Measurements from ENCODE around the gene NFX1.
A peak's percentile ranks its signal among the peaks of the same experiment; 100 is the strongest.

The NFX1 gene

GRCh38 chr9:33290247-33291030 is at the start of gene NFX1:
TSS of gene NFX1 (plus strand) at chr9:33290516. CDS start at chr9:33290573, 57 bp downstream.
- peak; percentile 98 for DNase-seq

DNA sequence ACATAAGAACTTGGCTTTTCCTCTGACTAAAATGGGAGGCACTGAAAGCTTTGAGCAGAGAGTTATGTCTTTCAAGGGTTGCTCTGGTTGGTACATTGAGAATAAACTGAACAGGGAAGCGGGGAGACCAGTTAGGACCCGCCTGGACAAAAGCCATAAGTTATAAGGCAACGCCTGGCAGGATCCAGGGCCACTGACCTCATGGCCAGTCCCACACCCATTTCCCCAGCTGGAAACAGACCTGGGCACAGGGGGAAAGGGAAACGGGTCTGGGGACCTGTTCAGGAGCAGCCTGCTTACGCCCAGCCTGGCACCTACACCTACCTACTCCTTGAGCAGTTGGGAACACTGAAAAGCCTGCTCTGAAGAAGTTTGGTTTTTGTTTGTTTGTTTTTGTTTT is 49.0 kb upstream of the NFX1 start:
- no peak for DNase-seq

DNA sequence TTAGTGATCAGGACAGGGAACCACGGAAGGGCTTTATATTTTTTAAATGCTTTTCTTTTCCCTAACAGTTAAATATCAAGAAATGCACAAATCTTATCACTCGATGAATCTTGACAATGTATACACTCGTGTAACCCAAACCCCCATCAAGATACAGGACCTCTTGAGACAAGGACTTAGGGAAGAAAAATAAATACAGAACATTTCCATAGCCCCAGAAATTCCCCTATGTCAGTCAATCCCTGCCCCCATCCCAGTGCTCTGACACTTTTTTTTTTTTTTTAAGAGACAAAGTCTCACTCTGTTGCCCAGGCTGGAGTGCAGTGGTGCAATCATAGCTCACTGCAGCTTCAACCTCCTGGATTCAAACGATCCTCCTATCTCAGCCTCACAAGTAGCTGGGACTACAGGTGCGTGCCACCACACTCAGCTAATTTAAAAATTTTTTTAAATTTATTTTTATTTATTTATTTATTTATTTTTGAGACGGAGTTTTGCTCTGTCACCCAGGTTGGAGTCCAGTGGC is 47.6 kb upstream of the NFX1 start:
- no peak for DNase-seq

- DNase-seq = no peak
Observed at GRCh38 chr9:33244137-33244784, 46.1 kb upstream of the NFX1 start.

- DNase-seq = no peak
Observed at GRCh38 chr9:33245341-33245740, 45.0 kb upstream of the NFX1 start.

DNA sequence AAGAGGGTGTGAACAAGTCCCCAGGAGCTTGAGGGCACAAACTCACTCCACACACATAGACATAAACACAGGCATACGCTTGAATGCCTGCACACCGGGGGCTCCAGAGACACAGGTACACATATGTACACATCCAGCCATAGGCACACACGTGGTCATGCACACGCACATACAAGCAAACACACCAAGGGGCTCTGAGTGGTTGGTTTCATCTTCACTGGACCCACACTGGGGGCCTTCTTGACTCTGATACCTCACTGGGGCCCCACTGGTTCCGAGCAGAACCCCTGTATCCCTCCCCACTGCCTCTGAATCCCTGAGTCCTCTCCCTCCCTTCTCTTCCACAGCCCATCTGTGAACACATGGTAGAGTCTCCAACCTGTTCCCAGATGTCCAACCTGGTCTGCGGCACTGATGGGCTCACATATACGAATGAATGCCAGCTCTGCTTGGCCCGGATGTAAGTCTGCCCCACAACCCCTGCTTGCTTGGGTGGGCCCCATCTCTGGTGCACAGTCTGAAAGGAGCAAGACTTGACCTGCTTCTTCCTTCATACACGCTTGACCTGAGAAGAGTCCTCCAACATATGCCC is 44.0 kb upstream of the NFX1 start:
- DNase-seq = no peak

DNA sequence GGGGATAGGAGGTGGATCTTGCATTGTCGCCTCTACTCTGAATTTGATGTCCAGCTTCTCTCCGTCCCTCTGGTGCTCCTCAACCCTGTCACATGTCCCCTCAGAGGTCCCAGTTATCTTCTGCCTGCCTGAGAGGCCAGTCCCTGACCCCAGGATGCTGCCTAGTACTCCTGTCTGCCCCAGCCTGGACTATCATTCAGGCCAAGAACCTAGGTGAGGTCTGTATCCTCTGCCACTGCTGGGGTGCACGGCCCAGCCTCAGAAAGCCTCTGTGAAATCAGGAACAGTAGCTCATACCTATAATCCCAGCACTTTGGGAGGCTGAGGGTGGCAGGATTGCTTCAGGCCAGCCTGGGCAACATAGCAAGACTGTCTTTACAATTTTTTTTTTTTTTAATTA is 41.7 kb upstream of the NFX1 start:
- no peak for DNase-seq

- no peak for DNase-seq
Observed at GRCh38 chr9:33249087-33249658, 41.1 kb upstream of the NFX1 start.

GRCh38 chr9:33249983-33250382 is 40.3 kb upstream of the NFX1 start:
- DNase-seq = no peak

GRCh38 chr9:33250458-33250995 is 39.8 kb upstream of the NFX1 start:
- DNase-seq = no peak

DNA sequence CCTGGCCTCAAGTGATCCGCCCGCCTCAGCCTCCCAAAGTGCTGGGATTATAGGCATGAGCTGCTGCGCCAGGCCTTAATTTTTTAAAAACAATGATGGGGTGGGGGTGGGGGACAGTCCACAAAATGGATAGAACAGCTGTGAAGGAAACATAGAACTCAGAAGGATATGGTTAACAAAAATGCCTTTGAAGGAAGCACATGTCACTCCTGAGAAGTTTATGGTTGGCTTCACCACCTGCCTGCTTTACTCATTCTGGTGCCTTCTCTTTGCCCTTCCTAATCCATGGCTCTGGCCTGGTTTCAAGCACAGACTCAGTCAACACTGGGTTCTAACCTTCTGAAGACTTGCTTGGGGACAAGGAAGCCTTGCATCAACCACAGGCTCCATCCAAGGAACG is 36.1 kb upstream of the NFX1 start:
- DNase-seq = no peak

DNA sequence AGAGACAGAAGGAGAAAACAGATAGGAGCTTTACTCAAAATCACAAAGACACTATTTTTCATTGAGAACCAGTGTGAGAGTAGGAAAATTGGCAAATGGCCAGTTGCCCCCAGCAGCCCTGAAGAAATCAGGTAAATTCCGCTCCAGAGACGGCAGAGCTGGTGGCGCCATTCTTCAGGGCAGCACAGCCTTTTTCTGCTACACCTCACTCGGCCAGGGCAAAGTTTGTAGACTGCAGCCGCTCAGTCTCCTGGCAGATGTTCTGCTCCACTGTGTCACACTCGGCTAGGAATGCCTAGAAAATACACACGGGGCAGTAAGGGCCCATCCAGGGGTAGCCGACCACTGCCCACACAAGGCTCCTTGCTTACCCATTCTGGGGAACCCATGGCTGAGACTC is 35.3 kb upstream of the NFX1 start:
- DNase-seq = no peak

GRCh38 chr9:33255471-33255870 is 34.8 kb upstream of the NFX1 start:
- no peak for DNase-seq

DNA sequence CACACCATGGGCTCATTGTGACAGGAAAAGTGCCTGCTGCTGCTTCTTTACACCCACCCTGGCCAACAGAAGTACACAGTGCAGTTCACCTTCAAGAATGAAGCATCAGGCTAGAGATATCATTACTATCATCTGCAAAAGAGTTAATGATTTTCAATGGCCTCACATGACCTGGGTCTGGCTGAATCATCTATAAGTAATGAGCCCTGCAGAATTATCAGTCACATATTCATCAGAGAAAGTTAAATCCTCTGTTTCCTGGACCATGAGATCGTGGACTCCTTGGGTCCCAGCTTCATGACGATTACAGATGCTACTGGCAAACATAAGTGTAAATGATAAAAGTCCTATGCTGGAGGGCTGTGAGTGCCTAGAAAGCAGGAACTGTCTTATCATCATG is 34.1 kb upstream of the NFX1 start:
- DNase-seq = no peak

GRCh38 chr9:33257276-33257675 is 33.0 kb upstream of the NFX1 start:
- no peak for DNase-seq

- no peak for DNase-seq
Observed at GRCh38 chr9:33260372-33260771, 29.9 kb upstream of the NFX1 start.

GRCh38 chr9:33263131-33264002 is 26.9 kb upstream of the NFX1 start:
- no peak for DNase-seq

DNA sequence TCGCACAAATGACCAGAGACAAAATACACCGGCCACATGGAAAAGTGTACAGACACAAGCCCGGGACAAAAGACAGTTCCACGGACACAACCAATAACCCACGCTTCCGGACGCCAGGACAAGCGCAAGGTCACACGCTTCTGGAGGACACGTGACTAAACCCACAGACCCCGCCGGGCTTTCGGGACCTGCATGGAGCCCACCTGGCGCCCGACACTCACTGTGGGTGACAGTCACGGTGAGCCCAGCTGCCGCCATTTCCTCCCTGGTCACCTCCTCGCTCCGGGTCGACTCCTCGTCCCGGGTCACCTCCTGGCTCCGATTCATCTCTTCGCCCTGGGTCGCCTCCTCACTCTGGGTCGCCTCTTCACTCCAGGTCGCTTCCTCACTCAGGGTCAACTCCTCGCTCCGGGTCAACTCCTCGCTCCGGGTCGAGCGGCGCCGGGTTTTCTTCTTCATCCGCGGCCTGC is 26.3 kb upstream of the NFX1 start:
- DNase-seq = peak; percentile 13

GRCh38 chr9:33264473-33265177 is 25.7 kb upstream of the NFX1 start, which contains the start of the genes BAG1 and CHMP5:
TSS of gene BAG1 (minus strand) at chr9:33264708.
TSS of gene CHMP5 (plus strand) at chr9:33265049. CDS start at chr9:33265079, 30 bp downstream.
- DNase-seq = peak; percentile 100

- DNase-seq = no peak
Observed at GRCh38 chr9:33265211-33265865, 25.0 kb upstream of the NFX1 start.

Data from activated effector memory CD4-positive, alpha-beta T cell treated with Interleukin-2 at 50 U/mL for 16 hours (primary cell).